ENCODE data around the gene NWD2.

The NWD2 gene

GRCh38 chr4:37430718-37431416 lies 186.3 kb downstream of the NWD2 start:
- in situ Hi-C loops (cut with MboI; ENCODE audit: low pct_unique_long_range_greater_than_20kb, low sequenced_read_pairs, unreplicated experiment), result no loop called here
- DNase-seq (ENCODE audit: low spot score), result no peak
- TF ChIP-seq, protein P1, sequence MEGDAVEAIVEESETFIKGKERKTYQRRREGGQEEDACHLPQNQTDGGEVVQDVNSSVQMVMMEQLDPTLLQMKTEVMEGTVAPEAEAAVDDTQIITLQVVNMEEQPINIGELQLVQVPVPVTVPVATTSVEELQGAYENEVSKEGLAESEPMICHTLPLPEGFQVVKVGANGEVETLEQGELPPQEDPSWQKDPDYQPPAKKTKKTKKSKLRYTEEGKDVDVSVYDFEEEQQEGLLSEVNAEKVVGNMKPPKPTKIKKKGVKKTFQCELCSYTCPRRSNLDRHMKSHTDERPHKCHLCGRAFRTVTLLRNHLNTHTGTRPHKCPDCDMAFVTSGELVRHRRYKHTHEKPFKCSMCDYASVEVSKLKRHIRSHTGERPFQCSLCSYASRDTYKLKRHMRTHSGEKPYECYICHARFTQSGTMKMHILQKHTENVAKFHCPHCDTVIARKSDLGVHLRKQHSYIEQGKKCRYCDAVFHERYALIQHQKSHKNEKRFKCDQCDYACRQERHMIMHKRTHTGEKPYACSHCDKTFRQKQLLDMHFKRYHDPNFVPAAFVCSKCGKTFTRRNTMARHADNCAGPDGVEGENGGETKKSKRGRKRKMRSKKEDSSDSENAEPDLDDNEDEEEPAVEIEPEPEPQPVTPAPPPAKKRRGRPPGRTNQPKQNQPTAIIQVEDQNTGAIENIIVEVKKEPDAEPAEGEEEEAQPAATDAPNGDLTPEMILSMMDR (IDR thresholded peaks at IDR 0.05; ENCODE audit: extremely low read depth, insufficient read depth, missing control alignments), result no peak

DNA sequence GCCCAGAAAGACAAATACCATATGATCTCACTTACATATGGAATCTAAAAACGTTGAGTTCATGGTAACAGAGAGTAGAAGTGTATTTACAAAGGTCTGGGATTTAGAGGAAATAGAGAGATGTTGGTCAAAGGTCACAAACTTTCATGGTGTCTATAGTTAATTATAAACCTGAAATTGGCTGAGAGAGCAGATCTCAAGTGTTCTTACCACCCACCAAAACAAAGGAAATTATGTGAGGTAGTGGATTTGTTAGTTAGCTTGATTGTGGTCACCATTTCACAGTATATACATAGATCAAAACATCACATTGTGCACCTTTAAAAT lies 186.8 kb downstream of the NWD2 start:
- no peak for DNase-seq (ENCODE audit: low spot score)
- in situ Hi-C loops (cut with MboI; ENCODE audit: low pct_unique_long_range_greater_than_20kb, low sequenced_read_pairs, unreplicated experiment), result no loop called here
- TF ChIP-seq, protein P1 (IDR thresholded peaks at IDR 0.05; ENCODE audit: extremely low read depth, insufficient read depth, missing control alignments), result no peak

GRCh38 chr4:37434469-37434868 lies 189.9 kb downstream of the NWD2 start:
- DNase-seq (ENCODE audit: low spot score), result no peak
- in situ Hi-C loops (cut with MboI; ENCODE audit: low pct_unique_long_range_greater_than_20kb, low sequenced_read_pairs, unreplicated experiment), result no loop called here
- TF ChIP-seq, protein P1 (IDR thresholded peaks at IDR 0.05; ENCODE audit: extremely low read depth, insufficient read depth, missing control alignments), result no peak

- DNase-seq (ENCODE audit: low spot score), result no peak
- in situ Hi-C loops (cut with MboI; ENCODE audit: low pct_unique_long_range_greater_than_20kb, low sequenced_read_pairs, unreplicated experiment), result no loop called here
- TF ChIP-seq, protein P1 (IDR thresholded peaks at IDR 0.05; ENCODE audit: extremely low read depth, insufficient read depth, missing control alignments), result no peak
Observed at GRCh38 chr4:37436546-37436945, 192.0 kb downstream of the NWD2 start.

DNA sequence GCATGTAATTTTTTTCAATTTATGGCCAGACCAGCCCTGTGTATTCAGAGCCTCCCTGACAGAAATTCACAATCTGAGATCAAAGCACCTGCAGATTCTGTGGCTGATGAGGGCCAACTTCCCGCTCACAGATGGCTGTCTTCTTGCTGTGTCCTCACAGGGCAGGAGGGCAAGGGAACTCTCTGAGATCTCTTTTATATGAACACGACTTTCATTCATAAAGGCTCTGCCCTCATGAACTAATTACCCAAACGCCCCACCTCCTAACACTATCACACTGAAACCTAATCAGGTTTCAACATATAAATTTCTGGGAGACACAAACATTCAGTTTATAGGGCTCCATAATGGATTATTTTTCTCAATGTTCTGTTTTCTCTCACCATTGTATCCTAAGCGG lies 192.6 kb downstream of the NWD2 start:
- DNase-seq (ENCODE audit: low spot score), result no peak
- TF ChIP-seq, protein P1 (IDR thresholded peaks at IDR 0.05; ENCODE audit: extremely low read depth, insufficient read depth, missing control alignments), result no peak
- in situ Hi-C loops (cut with MboI; ENCODE audit: low pct_unique_long_range_greater_than_20kb, low sequenced_read_pairs, unreplicated experiment), result no loop called here

GRCh38 chr4:37438564-37439279 lies 194.2 kb downstream of the NWD2 start:
- in situ Hi-C loops (cut with MboI; ENCODE audit: low pct_unique_long_range_greater_than_20kb, low sequenced_read_pairs, unreplicated experiment), result no loop called here
- TF ChIP-seq, protein P1 (IDR thresholded peaks at IDR 0.05; ENCODE audit: extremely low read depth, insufficient read depth, missing control alignments), result no peak
- no peak for DNase-seq (ENCODE audit: low spot score)

All from GM13977 (cell line).